Activated CD8-positive, alpha-beta memory T cell treated with anti-CD3 and anti-CD28 coated beads, Interleukin-2, amount 10 ng/mL, durations not matched to agents 7 days and 5 days (primary cell): ENCODE results near the gene MAST2. TPM values are rescaled to one million over a fixed set of nuclear protein-coding genes. Genes with fewer than 3 reads are reported as not detected.
"Not testable (repeated sequence)": the region's sequence is repeated elsewhere in the genome, so short reads cannot be mapped to it uniquely, and the experiment has no call there.

Experiments used
- ATAC-seq: fragments of 150-1000 bp; cut with Tn5 transposase; one replicate; pipeline ENCODE4 v1.10.0; 2021; ENCODE audit warnings: moderate library complexity
- CTCF ChIA-PET: fragments of 350-600 bp; sonication (Branson Sonifier 250); formaldehyde crosslinking; loops from one replicate; lab custom pipeline; 2021; ENCODE audit warnings: antibody characterized with exemption; lab: Charles Lee
- DNase-seq: peaks from one replicate; pipeline ENCODE4 v3.0.0-alpha.2; 2020
- H3K27ac Mint-ChIP-seq: one replicate; pipeline ENCODE4 v1.8.0; 2021; ENCODE audit warnings: mild to moderate bottlenecking, mixed read lengths
- H3K27me3 Mint-ChIP-seq: one replicate; pipeline ENCODE4 v1.8.0; 2021; ENCODE audit warnings: mixed read lengths
- H3K36me3 Mint-ChIP-seq: one replicate; pipeline ENCODE4 v1.8.0; 2021; ENCODE audit warnings: mild to moderate bottlenecking, mixed read lengths
- H3K4me1 Mint-ChIP-seq: one replicate; pipeline ENCODE4 v1.8.0; 2021; ENCODE audit warnings: mixed read lengths
- H3K4me3 Mint-ChIP-seq: one replicate; pipeline ENCODE4 v1.8.0; 2021; ENCODE audit warnings: mild to moderate bottlenecking, moderate library complexity, mixed read lengths
- H3K9me3 Mint-ChIP-seq: one replicate; pipeline ENCODE4 v1.8.0; 2022; ENCODE audit warnings: low read depth, mixed read lengths
- total RNA-seq, 2 experiments: library from RNA; stranded (reverse); gene quantifications; one replicate each; pipeline ENCODE4 v1.2.3, GENCODE V29; 2021

The MAST2 gene
- total RNA-seq, 2 experiments from 2014 or later: 29.5 to 35.6 TPM

DNA sequence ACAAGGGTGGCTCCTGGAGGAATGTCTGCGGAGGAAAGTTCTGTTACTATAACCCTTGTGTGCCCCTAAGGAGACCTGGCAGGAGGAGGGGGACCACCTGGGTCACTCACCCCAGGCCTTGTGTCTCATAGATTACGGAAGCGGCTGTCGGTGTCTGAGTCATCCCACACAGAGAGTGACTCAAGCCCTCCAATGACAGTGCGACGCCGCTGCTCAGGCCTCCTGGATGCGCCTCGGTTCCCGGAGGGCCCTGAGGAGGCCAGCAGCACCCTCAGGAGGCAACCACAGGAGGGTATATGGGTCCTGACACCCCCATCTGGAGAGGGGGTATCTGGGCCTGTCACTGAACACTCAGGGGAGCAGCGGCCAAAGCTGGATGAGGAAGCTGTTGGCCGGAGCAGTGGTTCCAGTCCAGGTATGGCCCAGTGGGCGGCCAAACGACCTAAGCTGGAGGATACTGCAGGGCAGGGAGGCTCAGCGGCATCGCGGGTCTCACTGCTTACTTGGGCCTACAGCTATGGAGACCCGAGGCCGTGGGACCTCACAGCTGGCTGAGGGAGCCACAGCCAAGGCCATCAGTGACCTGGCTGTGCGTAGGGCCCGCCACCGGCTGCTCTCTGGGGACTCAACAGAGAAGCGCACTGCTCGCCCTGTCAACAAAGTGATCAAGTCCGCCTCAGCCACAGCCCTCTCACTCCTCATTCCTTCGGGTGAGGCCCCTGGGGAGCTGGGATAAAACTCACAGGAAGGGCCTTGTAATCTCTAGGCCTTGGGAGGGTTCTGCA, 227.7 kb downstream of the MAST2 start:
- no peaks in the 10 kb centered on the region for H3K27me3 Mint-ChIP-seq
- no peak for DNase-seq
- H3K4me3 Mint-ChIP-seq: no peak overlapping the region
- H3K27ac Mint-ChIP-seq: no peak overlapping the region
- H3K4me1 Mint-ChIP-seq: no peaks in the 10 kb centered on the region
- no peaks in the 10 kb centered on the region for H3K9me3 Mint-ChIP-seq
- H3K36me3 Mint-ChIP-seq: no peaks in the 10 kb centered on the region
- ATAC-seq: no peak
- CTCF ChIA-PET: interaction anchor here (0.5 kb wide), 1 partner anchor 100 kb away, joined by 3 read pairs; no protein-coding TSS in a partner anchor

DNA sequence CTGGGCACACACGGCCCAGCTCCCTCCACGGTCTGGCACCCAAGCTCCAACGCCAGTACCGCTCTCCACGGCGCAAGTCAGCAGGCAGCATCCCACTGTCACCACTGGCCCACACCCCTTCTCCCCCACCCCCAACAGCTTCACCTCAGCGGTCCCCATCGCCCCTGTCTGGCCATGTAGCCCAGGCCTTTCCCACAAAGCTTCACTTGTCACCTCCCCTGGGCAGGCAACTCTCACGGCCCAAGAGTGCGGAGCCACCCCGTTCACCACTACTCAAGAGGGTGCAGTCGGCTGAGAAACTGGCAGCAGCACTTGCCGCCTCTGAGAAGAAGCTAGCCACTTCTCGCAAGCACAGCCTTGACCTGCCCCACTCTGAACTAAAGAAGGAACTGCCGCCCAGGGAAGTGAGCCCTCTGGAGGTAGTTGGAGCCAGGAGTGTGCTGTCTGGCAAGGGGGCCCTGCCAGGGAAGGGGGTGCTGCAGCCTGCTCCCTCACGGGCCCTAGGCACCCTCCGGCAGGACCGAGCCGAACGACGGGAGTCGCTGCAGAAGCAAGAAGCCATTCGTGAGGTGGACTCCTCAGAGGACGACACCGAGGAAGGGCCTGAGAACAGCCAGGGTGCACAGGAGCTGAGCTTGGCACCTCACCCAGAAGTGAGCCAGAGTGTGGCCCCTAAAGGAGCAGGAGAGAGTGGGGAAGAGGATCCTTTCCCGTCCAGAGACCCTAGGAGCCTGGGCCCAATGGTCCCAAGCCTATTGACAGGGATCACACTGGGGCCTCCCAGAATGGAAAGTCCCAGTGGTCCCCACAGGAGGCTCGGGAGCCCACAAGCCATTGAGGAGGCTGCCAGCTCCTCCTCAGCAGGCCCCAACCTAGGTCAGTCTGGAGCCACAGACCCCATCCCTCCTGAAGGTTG, 231.4 kb downstream of the MAST2 start:
- no peaks in the 10 kb centered on the region for H3K9me3 Mint-ChIP-seq
- no peaks in the 10 kb centered on the region for H3K4me1 Mint-ChIP-seq
- no peak for DNase-seq
- CTCF ChIA-PET: interaction anchor here (0.9 to 2.8 kb wide), 5 partner anchors 11 to 190 kb away, joined by 3 to 20 read pairs (median 7); partner anchors contain the start of gene TSPAN1
- H3K27me3 Mint-ChIP-seq: no peaks in the 10 kb centered on the region
- H3K27ac Mint-ChIP-seq: no peak overlapping the region
- no peak for ATAC-seq
- H3K4me3 Mint-ChIP-seq: no peak overlapping the region
- H3K36me3 Mint-ChIP-seq: no peaks in the 10 kb centered on the region

DNA sequence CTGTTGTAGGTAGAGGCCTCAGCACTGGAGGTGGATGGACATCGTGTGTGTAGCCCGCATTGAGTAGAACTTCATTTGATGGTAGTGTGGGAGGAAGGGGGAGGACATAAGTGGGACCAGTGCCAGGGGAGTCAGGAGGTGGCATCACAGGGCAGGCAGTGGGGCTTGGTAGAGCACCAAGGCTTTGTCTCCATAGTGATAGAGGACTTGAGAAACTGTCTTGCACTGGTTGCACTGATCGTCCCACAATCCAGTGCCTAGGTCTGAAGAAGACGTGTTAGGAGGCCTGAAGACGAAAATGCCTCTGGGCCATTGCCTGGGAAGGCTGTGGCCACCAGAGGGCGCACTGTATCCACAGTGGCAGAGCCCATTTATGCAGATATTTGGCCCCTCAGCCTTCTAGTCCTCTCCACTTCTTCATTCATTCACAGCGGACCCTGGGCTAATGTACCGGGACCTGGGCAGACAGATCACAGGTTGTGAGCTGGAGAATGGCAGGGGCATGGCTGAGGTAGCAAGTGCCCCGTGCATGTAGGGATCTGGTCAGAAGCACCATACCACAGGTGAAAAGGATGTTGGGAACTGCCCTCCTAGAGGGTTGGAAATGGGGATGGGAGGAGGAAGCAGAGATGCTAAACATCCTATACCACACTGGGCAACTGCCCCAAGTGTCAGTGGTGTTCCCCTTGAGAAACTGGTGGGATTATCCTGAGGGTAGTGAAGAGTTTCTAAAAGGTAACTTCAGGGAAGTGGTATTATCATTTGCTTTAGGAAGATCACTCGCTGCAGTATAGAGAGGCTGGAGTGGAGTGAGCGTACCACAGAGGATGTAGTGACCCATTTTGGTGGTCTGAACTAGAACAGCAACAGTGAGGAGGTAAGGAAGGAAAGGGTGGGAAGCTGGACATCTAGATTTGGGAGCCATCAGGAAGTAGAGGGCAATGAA, 233.8 kb downstream of the MAST2 start:
- Mint-ChIP-seq H3K4me3 (no peak overlapping the region), H3K27me3 (no peaks in the 10 kb centered on the region), H3K36me3 (no peaks in the 10 kb centered on the region), H3K4me1 (peaks cover 2% of the 10 kb centered on the region), H3K9me3 (no peaks in the 10 kb centered on the region), H3K27ac (no peak overlapping the region)
- peak; percentile 84 for ATAC-seq
- DNase-seq: peak; percentile 87
- CTCF ChIA-PET: interaction anchor here (0.6 to 3.8 kb wide), 15 partner anchors 14 to 187 kb away, joined by 3 to 21 read pairs (median 4); partner anchors contain the start of gene LURAP1

DNA sequence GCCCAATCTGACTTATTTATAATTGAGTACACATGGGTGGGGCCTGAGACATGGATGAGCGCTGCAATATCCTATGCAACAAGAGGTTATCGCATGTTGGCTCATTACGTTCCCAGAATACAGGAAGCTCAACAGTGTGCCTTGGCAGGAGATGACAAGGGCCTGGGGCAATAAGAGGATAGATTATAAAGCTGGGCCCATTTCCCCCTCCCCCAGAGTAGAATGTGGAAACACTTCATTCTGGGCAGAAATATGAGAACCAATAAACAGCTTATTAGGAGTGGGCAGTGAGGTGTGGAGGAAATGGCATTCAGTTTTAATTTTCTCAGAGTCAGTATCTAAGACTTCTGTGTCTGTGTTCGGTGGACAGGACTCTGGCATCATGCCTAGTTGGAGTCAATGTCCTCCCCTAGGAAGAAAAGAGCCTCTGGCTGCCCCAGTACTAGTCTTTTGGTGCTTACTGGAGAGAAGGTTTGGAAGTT, 236.2 kb downstream of the MAST2 start:
- no peak overlapping the region for H3K27ac Mint-ChIP-seq
- ATAC-seq (no peak), DNase-seq (no peak)
- no peaks in the 10 kb centered on the region for H3K27me3 Mint-ChIP-seq
- no peaks in the 10 kb centered on the region for H3K36me3 Mint-ChIP-seq
- no peaks in the 10 kb centered on the region for H3K9me3 Mint-ChIP-seq
- CTCF ChIA-PET: interaction anchor here (3.1 to 3.8 kb wide), 2 partner anchors 142 to 184 kb away, joined by 19 to 21 read pairs; no protein-coding TSS in a partner anchor
- no peak overlapping the region for H3K4me3 Mint-ChIP-seq
- H3K4me1 Mint-ChIP-seq: peaks cover 7% of the 10 kb centered on the region

DNA sequence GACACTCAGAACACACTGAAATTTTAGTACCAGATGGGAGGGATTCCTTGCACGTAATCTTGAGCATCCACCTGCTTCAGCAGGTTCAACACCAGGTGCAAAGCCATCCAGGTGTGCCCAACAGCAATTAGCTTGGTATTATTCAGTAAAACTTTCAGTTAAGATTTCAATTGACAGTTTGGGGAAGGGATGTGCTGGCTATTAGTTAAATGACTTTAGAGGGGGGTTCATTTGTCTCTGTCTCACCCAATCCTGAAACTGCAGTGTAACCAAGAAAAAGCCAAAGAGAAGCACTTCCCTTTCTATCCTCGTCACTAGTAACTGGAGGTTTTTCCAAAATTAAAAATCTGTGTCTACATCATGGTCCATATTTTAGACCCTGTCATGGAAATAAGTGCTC, 238.1 kb downstream of the MAST2 start:
- DNase-seq (no peak), ATAC-seq (no peak)
- Mint-ChIP-seq H3K4me3 (no peak overlapping the region), H3K4me1 (peaks cover 7% of the 10 kb centered on the region), H3K9me3 (no peaks in the 10 kb centered on the region), H3K27me3 (no peaks in the 10 kb centered on the region), H3K27ac (no peak overlapping the region), H3K36me3 (no peaks in the 10 kb centered on the region)
- CTCF ChIA-PET: interaction anchor here (0.6 to 1.4 kb wide), 3 partner anchors 80 to 178 kb away, joined by 3 read pairs; no protein-coding TSS in a partner anchor

DNA sequence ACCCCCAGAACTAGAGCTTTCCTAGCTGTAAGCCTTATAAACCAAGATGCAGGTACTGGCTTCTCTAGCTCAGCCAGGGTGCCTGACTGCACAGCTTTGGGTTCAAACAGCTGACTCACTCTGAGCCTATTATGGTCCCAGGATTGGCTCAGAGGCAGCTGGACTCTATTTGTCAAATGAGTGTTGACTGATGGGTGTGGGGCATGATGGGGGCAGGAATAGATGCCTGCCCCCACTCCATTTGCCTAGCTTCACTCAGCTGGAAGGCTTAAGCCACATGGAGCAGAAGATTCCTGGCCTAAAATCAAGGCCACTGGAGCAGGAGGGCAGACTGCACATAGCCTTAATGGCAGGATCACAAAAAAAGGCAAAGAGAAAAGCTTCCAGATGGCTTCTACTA, 238.6 kb downstream of the MAST2 start:
- DNase-seq: no peak
- peaks cover 7% of the 10 kb centered on the region for H3K4me1 Mint-ChIP-seq
- no peak overlapping the region for H3K27ac Mint-ChIP-seq
- H3K9me3 Mint-ChIP-seq: no peaks in the 10 kb centered on the region
- H3K4me3 Mint-ChIP-seq: no peak overlapping the region
- no peaks in the 10 kb centered on the region for H3K27me3 Mint-ChIP-seq
- no peak for ATAC-seq
- no peaks in the 10 kb centered on the region for H3K36me3 Mint-ChIP-seq
- CTCF ChIA-PET: interaction anchor here (0.6 to 1.4 kb wide), 3 partner anchors 79 to 177 kb away, joined by 3 read pairs; no protein-coding TSS in a partner anchor

DNA sequence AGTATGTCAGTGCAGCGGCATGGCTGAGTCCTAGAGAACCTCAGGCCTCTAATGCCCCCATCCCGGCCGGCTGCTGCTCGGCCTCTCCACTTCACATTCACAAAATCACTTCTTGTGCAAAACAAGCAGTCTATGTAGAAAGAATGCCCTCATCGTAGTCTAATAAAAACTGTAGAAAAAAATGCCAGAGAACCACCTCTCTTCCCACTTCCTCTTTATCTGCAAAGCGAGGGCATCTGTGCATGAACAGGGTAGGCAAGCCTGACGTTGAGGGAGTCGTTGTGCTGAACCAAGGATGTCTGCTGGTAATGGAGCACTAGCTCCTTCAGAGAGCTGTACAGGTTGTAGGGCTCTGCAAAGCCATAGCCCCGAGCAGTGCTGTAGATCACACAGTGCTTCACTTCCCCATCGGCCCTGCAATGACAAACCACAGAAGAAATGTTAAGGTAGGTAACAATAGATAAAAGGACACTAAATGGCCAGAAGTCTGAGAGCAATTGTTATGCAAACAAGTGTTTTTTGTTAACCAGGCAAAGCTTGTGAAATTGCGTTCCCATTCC, 240.1 kb downstream of the MAST2 start:
- Mint-ChIP-seq H3K27ac (no peak overlapping the region), H3K4me3 (no peak overlapping the region), H3K36me3 (no peaks in the 10 kb centered on the region), H3K27me3 (peaks cover under 1% of the 10 kb centered on the region), H3K4me1 (peaks cover 7% of the 10 kb centered on the region), H3K9me3 (no peaks in the 10 kb centered on the region)
- CTCF ChIA-PET: interaction anchor here (0.6 to 1.1 kb wide), 2 partner anchors 10 to 180 kb away, joined by 3 read pairs; no protein-coding TSS in a partner anchor
- DNase-seq (no peak), ATAC-seq (peak; percentile 27)

DNA sequence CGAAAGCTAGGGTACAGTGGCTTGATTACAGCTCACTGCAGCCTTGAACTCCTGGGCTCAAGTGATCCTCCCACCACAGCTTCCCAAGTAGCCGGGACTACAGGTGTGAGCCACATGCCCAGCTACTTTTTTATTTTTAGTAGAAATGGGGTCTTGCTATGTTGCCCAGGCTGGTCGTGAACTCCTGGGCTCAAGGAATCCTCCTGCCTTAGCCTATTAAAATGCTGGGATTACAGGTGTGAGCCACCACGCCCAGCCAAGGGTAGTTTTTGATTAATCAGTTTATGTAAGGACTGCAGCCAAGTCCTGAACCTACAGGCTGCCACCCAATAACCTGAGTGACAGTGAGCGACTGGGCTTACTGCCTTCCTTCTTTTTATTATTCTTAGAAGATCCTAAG, 240.7 kb downstream of the MAST2 start:
- H3K4me1 Mint-ChIP-seq: peaks cover 7% of the 10 kb centered on the region
- no peak for ATAC-seq
- H3K27ac Mint-ChIP-seq: no peak overlapping the region
- H3K36me3 Mint-ChIP-seq: no peaks in the 10 kb centered on the region
- peaks cover 3% of the 10 kb centered on the region for H3K27me3 Mint-ChIP-seq
- DNase-seq: no peak
- H3K9me3 Mint-ChIP-seq: no peaks in the 10 kb centered on the region
- no peak overlapping the region for H3K4me3 Mint-ChIP-seq
- CTCF ChIA-PET: interaction anchor here (1.1 kb wide), 1 partner anchor 180 kb away, joined by 3 read pairs; no protein-coding TSS in a partner anchor

DNA sequence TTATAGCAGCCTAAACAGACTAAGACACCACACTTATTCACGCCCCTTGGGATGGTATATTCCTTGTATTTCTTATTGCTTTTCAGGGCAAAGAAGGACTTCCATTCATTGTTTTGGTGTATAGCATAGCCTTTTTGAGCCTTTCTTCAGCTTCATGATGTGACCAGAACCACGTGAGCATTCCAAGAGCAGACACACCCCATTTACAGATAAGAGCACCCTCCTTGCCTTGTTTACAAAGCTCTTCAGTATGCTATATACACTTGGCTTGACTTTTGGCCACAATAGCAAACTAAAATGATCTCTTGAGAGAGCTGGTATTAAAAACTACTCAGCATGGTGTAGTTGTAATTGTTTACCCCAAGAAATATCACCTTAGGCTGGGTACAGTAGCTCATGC, 250.3 kb downstream of the MAST2 start:
- CTCF ChIA-PET: interaction anchor here (0.6 kb wide), 1 partner anchor 11 kb away, joined by 3 read pairs; no protein-coding TSS in a partner anchor
- H3K4me3 Mint-ChIP-seq: no peak overlapping the region
- ATAC-seq: no peak
- no peak overlapping the region for H3K27ac Mint-ChIP-seq
- no peaks in the 10 kb centered on the region for H3K9me3 Mint-ChIP-seq
- DNase-seq: no peak
- no peaks in the 10 kb centered on the region for H3K4me1 Mint-ChIP-seq
- peaks cover under 1% of the 10 kb centered on the region for H3K27me3 Mint-ChIP-seq
- no peaks in the 10 kb centered on the region for H3K36me3 Mint-ChIP-seq

DNA sequence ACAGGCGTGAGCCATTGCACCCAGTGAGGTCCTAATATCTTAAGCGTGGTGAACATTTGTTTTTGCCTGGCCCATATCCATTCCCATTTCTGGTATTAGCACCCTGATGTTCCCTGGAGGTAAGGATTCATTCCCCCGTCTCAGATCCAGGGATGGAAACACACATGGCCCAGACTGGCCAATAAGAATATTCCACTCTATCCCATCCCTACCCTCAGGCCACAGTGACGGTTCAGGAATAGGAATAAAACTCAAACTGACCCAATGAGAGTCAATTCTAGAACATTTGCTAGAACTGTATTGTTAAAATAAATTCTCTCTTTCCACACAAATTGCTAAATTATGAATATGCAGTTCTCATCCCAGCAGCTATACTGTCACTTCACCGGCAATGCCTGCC, 252.9 kb downstream of the MAST2 start:
- H3K4me3 Mint-ChIP-seq: no peak overlapping the region
- CTCF ChIA-PET: no interaction called here
- H3K9me3 Mint-ChIP-seq: no peaks in the 10 kb centered on the region
- DNase-seq: no peak
- no peaks in the 10 kb centered on the region for H3K27me3 Mint-ChIP-seq
- H3K27ac Mint-ChIP-seq: no peak overlapping the region
- no peaks in the 10 kb centered on the region for H3K4me1 Mint-ChIP-seq
- peaks cover 9% of the 10 kb centered on the region for H3K36me3 Mint-ChIP-seq
- no peak for ATAC-seq

DNA sequence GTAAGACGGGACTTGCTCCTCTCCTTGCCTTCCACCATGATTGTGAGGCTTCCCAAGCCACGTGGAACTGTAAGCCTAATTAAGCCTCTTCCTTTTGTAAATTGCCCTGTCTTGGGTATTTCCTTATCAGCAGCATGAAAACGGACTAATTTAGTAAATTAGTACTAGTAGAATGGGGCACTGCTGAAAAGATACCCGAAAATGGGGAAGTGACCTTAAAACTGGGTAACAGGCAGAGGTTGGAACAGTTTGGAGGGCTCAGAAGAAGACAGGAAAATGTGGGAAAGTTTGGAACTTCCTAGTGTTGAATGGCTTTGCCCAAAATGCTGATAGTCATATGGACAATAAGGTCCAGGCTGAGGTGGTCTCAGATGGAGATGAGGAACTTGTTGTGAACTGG, 253.8 kb downstream of the MAST2 start:
- H3K4me3 Mint-ChIP-seq, CTCF ChIA-PET, H3K4me1 Mint-ChIP-seq, H3K27ac Mint-ChIP-seq, DNase-seq, H3K27me3 Mint-ChIP-seq, H3K9me3 Mint-ChIP-seq, ATAC-seq: not testable (repeated sequence)
- H3K36me3 Mint-ChIP-seq: peaks cover 14% of the 10 kb centered on the region

DNA sequence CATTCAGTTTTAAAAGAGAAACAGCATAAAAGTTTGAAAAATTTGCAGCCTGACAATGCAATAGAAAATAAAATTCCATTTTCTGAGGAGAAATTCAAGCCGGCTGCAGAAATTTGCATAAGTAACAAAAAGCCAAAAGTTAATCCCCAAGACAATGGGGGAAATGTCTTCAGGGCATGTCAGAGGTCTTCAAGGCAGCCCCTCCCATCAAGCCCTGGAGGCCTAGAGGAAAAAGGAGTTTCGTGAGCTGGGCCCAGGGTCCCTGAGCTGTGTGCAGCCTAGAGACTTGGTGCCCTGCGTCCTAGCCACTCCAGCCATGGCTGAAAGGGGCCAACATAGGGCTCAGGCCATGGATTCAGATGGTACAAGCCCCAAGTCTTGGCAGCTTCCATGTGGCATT, 254.4 kb downstream of the MAST2 start:
- Mint-ChIP-seq H3K4me3 (no peak overlapping the region), H3K9me3 (no peaks in the 10 kb centered on the region), H3K4me1 (peaks cover 8% of the 10 kb centered on the region), H3K36me3 (peaks cover 14% of the 10 kb centered on the region), H3K27ac (no peak overlapping the region), H3K27me3 (no peaks in the 10 kb centered on the region)
- ATAC-seq: no peak
- CTCF ChIA-PET: no interaction called here
- DNase-seq: no peak
